Uterus (tissue), 4 donors: ENCODE data around the gene SMARCAD1. TPM values are rescaled to one million over a fixed set of nuclear protein-coding genes. Genes with fewer than 3 reads are reported as not detected.

Source experiments
- DNase-seq, 2 donors: peaks; one replicate each; pipeline ENCODE4 v3.0.0-alpha.2; 2019 to 2020
- H3K27ac ChIP-seq, 2 donors: fragments of 200-600 bp; sonication (generic); 1 replicate in 1 of 2; 2 replicates in 1 of 2; pipeline ENCODE4 v1.5.1; 2016 to 2018
- H3K27me3 ChIP-seq, 2 donors: fragments of 200-600 bp; sonication (generic); one replicate each; pipeline ENCODE4 v1.5.1; 2018 to 2019; ENCODE audit warnings: control low read depth in 1 of 2
- H3K36me3 ChIP-seq, 2 donors: fragments of 200-600 bp; sonication (generic); one replicate each; pipeline ENCODE4 v1.5.1; 2019; ENCODE audit warnings: control low read depth in 1 of 2
- H3K4me1 ChIP-seq, 2 donors: fragments of 200-600 bp; sonication (generic); one replicate each; pipeline ENCODE4 v1.5.1; 2018 to 2019; ENCODE audit warnings: control low read depth in 1 of 2
- H3K4me3 ChIP-seq, 2 donors: fragments of 200-600 bp; sonication (generic); 1 replicate in 1 of 2; 2 replicates in 1 of 2; pipeline ENCODE4 v1.5.1; 2018 to 2019; ENCODE audit warnings: mild to moderate bottlenecking in 1 of 2
- H3K9me3 ChIP-seq, 2 donors: fragments of 200-600 bp; sonication (generic); one replicate each; pipeline ENCODE4 v1.5.1; 2019; ENCODE audit warnings: control low read depth in 1 of 2
- POLR2A ChIP-seq, 2 donors: fragments of 450-650 bp; IDR thresholded peaks; one replicate each; pipeline ENCODE4 v1.6.1; 2016; ENCODE audit warnings: antibody characterized with exemption in 2 of 2, mild to moderate bottlenecking in 1 of 2, moderate library complexity in 1 of 2
- intact Hi-C: fragments of 100-400 bp; cut with DNase I; formaldehyde crosslinking; loops from one replicate; pipeline ENCODE4 v1.15.1; 2023; ENCODE audit warnings: low total_unique reads
- total RNA-seq, 4 donors: library from RNA; depleted of rRNA in 3 of 4; stranded (reverse); fragments of >200 nt in 3 of 4; gene quantifications; one replicate each; pipeline versions ENCODE4 v1.1.0 to v1.2.4, GENCODE V29; 2014 to 2023
- TF ChIP-seq, protein P1 (sequence below), 4 experiments: fragments of 200-600 bp in 2 of 4; fragments of 450-650 bp in 2 of 4; sonication (generic) in 2 of 4; IDR thresholded peaks; one replicate each; pipeline ENCODE4 v1.5.1; 2016 to 2019; ENCODE audit warnings: antibody characterized with exemption in 4 of 4, mild to moderate bottlenecking in 2 of 4, moderate library complexity in 1 of 4
- donor health status: DM: yes; HTN: yes; CAD: no.

SMARCAD1 gene
- total RNA-seq, 4 donors from 2014 or later = 14.9 to 84.9 (median 23.5) TPM

DNA sequence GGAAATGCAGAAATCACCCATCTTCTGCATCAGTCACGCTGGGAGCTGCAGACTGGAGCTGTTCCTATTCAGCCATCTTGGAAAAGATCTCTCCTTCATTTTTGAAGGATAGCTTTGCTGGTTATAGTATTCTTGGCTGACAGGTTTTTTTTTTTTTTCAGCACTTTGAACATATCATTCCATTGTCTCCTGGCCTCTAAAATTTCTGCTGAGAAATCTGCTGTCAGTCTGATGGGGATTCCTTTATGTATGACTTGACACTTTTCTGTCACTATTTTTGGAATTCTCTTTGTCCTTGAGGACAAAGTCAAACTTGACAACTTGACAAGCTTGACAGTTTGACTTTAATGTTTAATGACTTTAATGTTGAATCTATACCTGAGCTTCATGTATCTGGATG, 118.2 kb downstream of the SMARCAD1 start:
- DNase-seq = no peak
- no peak for TF ChIP-seq POLR2A (IDR thresholded peaks at IDR 0.05)
- TF ChIP-seq, protein P1, sequence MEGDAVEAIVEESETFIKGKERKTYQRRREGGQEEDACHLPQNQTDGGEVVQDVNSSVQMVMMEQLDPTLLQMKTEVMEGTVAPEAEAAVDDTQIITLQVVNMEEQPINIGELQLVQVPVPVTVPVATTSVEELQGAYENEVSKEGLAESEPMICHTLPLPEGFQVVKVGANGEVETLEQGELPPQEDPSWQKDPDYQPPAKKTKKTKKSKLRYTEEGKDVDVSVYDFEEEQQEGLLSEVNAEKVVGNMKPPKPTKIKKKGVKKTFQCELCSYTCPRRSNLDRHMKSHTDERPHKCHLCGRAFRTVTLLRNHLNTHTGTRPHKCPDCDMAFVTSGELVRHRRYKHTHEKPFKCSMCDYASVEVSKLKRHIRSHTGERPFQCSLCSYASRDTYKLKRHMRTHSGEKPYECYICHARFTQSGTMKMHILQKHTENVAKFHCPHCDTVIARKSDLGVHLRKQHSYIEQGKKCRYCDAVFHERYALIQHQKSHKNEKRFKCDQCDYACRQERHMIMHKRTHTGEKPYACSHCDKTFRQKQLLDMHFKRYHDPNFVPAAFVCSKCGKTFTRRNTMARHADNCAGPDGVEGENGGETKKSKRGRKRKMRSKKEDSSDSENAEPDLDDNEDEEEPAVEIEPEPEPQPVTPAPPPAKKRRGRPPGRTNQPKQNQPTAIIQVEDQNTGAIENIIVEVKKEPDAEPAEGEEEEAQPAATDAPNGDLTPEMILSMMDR (IDR thresholded peaks at IDR 0.05) = no peak
- intact Hi-C loops = no loop called here
- H3K4me1 ChIP-seq = no peaks in the 10 kb centered on the region
- H3K9me3 ChIP-seq = peaks cover 0 to 12% of the 10 kb centered on the region in 2 donors
- H3K27me3 ChIP-seq = no peaks in the 10 kb centered on the region
- no peak overlapping the region for H3K4me3 ChIP-seq
- H3K27ac ChIP-seq = no peak overlapping the region
- no peaks in the 10 kb centered on the region for H3K36me3 ChIP-seq

DNA sequence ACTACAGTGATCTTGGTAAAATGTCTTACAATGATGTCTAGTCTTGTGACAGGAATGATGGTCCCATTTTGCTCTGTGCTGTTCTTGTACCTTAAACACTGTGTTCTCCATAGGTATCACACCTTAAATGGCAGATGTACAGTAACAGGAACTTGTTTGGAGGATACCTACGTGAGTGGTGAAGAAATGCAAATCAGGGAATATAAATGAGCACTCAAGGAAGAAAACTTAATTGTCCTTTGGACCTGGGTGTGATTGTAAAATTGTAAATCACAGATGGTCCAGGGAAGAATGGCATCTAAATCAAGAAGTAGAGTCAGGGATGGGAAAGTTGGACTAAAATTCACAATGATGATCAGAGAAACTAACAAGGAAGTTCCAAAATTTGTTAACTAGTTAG, 122.3 kb downstream of the SMARCAD1 start:
- no peak overlapping the region for H3K4me3 ChIP-seq
- no peak overlapping the region for H3K27ac ChIP-seq
- H3K36me3 ChIP-seq = no peaks in the 10 kb centered on the region
- intact Hi-C loops = no loop called here
- TF ChIP-seq, protein P1 (IDR thresholded peaks at IDR 0.05) = no peak
- TF ChIP-seq POLR2A (IDR thresholded peaks at IDR 0.05) = no peak
- no peaks in the 10 kb centered on the region for H3K27me3 ChIP-seq
- H3K4me1 ChIP-seq = no peaks in the 10 kb centered on the region
- H3K9me3 ChIP-seq = peaks cover 0 to 12% of the 10 kb centered on the region in 2 donors
- no peak for DNase-seq

DNA sequence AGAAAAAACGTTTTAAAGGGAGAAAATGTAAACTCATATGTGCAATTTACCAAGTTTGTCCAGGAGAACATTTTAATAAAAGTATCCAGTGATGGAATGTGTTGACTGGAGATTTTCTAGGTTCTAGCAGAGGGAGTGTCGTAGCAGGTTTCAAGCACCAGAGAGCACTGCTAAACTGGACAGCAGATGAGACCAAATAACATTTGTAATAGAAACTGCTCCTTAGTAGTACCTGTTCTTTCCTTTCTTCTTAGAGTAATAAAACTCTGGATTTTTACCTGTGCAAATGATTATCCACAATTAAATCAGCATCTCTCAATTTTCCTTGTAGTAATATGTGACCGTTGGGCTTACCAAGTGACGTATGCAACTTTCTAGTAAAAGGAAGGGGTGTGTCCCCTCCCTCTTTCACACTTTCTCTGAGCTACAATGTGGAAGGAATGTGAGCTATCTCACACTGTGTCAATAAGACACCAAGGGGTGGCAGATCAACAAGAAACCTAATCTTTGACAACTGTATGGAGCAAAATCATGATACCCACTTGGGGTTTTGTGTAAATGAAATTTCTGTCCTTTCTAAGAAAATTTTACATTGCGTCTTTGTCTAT, 125.4 kb downstream of the SMARCAD1 start:
- no peaks in the 10 kb centered on the region for H3K27me3 ChIP-seq
- no peak overlapping the region for H3K27ac ChIP-seq
- H3K4me3 ChIP-seq = no peak overlapping the region
- intact Hi-C loops = no loop called here
- no peaks in the 10 kb centered on the region for H3K4me1 ChIP-seq
- DNase-seq = no peak
- no peaks in the 10 kb centered on the region for H3K9me3 ChIP-seq
- TF ChIP-seq POLR2A (IDR thresholded peaks at IDR 0.05) = no peak
- TF ChIP-seq, protein P1 (IDR thresholded peaks at IDR 0.05) = peak in 1 of 4 experiments; percentile 12
- H3K36me3 ChIP-seq = no peaks in the 10 kb centered on the region

DNA sequence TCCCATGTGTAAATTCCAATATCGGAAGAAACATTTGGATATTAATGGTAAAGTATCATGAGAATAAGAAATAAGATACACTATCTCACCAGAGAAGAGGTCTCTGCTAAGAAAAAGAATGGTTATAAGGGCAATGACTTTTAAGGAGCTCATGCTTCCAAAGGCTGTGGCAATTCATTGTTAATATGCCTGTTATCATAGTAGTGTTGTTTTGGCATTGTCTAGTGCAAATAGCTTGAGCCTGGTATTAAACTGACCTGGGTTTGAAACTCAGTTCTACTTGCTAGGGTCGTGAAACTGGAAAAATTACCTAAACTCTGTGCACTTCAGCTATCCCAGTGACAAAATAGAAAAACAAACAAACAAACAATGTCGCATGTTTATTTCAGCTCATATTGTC, 126.2 kb downstream of the SMARCAD1 start:
- intact Hi-C loops = no loop called here
- Histone ChIP-seq H3K27me3 (no peaks in the 10 kb centered on the region), H3K27ac (no peak overlapping the region), H3K36me3 (no peaks in the 10 kb centered on the region), H3K4me1 (no peaks in the 10 kb centered on the region), H3K4me3 (no peak overlapping the region), H3K9me3 (no peaks in the 10 kb centered on the region)
- DNase-seq = no peak
- no peak for TF ChIP-seq POLR2A (IDR thresholded peaks at IDR 0.05)
- TF ChIP-seq, protein P1 (IDR thresholded peaks at IDR 0.05) = no peak

DNA sequence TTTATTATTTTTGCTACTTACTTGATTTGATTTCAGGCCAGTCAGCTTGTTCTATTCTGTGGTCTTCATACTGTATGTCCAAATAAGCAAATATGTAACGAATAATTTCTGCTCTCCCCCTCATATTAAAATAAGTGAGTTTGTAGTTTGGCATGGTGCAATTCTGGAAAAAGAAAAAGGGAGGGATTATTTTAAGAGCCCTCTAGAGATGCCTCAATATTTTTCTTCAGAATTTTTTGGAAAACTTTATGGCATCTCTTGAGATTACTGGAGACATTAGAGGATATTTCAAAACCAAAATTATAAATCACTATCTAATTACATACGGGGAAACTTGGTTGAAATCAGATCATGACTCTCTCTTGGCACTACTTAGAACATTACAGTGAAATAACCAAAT, 126.8 kb downstream of the SMARCAD1 start:
- Histone ChIP-seq H3K27ac (no peak overlapping the region), H3K4me1 (no peaks in the 10 kb centered on the region), H3K4me3 (no peak overlapping the region), H3K36me3 (no peaks in the 10 kb centered on the region), H3K27me3 (no peaks in the 10 kb centered on the region), H3K9me3 (no peaks in the 10 kb centered on the region)
- DNase-seq = no peak
- intact Hi-C loops = no loop called here
- TF ChIP-seq POLR2A (IDR thresholded peaks at IDR 0.05) = no peak
- TF ChIP-seq, protein P1 (IDR thresholded peaks at IDR 0.05) = no peak
